GM19240 (cell line): Measurements from ENCODE around the gene ABCA2.
"Not testable (repeated sequence)": the region's sequence is repeated elsewhere in the genome, so short reads cannot be mapped to it uniquely, and the experiment has no call there.

Experiments used
- DNase-seq: peaks from one replicate; pipeline ENCODE4 v3.0.0; 2011; ENCODE audit warnings: low spot score; ENCODE audit not compliant: insufficient read length

The ABCA2 gene

GRCh38 chr9:137063311-137064026 lies 35.4 kb upstream of the ABCA2 start:
- no peak for DNase-seq

GRCh38 chr9:137062798-137063197 lies 34.8 kb upstream of the ABCA2 start:
- DNase-seq: not testable (repeated sequence)

GRCh38 chr9:137062384-137062783 lies 34.3 kb upstream of the ABCA2 start:
- DNase-seq: no peak

DNA sequence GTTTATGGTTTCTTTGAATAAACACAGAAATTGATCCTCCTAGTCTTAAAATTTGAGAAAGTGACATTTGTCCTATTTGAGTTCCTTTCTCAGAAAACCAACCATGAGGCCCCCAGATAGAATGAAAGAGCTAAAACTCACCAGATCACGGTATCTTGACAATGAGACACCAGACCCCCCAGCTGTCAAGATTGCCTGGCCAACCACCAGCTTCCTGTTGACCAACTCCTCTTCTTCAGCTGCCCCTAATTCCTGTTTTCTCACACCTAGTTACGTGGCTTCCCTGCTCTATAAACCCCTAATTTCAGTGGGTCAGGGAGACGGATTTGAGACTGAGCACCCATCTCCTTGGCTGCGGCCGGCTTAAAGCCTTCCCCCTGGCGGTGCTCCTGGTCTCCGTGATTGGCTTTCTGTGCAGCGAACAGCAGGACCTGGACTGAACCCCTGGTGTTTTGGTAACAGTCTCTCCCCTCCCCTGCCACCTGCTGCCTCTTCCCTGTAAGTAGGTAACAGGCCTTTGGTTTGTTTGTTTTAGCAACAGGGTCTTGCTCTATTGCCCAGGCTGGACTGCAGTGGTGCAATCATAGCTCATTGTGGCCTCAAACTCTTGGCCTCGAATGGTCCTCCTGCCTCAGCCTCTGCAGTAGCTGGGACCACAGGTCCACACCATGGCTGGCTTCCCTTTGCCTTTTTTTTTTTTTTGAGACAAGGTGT lies 30.6 kb upstream of the ABCA2 start:
- DNase-seq: no peak

- DNase-seq: no peak
These were observed 29.5 kb upstream of the ABCA2 start for GRCh38 chr9:137057545-137057944.

DNA sequence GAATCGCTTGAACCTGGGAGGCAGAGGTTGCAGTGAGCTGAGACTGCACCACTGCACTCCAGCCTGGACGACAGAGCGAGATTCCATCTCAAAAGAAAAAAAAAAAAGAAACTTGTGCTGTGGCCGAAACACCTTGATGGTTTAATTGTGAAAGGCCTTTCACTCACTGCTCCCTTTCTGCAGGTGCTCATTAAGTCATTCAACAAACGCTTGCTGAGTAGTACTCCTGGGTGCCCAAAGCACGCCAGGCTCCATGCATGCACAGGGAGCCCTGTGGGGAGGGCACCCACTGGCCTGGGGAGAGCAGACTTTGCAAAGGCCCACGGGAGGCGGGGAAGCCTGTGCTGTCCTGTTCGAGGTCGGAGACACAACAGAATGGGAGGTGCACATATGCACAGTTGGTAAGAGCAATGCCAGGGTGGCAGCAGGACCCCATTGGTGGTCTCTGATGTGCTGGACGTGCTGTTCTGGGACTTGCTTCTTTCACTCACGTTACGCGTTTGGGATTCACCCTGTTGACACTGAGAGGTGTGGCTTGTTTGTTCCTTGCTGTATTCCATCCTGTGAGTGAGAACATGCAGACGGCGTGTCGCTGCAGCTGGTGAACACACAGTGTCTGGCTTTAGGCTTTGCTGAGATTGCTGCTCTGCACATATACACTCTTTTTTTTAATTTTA lies 28.8 kb upstream of the ABCA2 start:
- DNase-seq: no peak

DNA sequence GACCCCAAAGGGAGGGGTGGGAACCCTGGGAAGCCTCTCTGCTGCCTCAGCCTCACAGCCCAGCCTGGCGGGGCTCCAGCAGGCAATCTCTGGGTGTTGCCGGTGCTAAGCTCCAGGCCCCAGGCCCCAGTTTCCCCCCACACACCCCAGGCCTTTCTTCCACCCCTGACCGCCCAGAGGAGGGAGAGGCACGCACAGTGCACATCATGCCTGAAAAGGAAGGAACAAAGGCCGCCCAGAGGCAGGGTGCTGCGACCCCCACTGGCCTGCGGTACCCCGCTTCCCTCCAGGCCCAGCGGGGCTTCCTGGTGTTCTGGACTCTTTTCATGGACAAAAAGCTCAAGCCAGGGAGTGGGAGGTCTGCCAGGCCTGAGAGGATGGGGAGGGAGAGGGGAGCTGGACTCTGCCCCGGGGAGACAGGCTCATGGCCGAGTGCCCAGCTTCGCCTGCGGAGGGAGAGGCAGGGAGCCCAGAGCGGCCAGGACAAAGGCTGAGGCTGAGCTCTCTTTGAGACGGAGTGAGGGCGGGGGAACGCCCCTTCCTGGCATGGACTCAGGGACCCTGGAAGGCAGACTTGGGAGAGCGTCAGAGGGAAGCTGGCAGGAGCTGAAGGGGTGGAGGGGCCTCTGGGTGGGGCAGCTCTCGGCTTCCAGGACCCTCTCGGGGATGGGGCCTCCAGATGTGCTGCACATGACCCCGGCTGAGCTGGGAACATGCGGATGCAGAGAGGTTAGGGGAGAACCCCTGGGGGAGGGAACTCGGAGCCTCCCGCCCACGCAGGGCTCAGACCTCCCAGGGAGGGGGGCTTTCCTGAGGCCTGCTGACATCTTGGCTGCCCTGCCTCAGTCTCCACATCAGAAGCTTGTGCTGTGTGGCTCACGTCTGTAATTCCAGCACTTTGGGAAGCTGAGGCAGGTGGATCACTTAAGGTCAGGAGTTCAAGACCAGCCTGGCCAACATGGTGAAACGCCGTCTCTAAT lies 27.6 kb upstream of the ABCA2 start:
- DNase-seq: no peak

DNA sequence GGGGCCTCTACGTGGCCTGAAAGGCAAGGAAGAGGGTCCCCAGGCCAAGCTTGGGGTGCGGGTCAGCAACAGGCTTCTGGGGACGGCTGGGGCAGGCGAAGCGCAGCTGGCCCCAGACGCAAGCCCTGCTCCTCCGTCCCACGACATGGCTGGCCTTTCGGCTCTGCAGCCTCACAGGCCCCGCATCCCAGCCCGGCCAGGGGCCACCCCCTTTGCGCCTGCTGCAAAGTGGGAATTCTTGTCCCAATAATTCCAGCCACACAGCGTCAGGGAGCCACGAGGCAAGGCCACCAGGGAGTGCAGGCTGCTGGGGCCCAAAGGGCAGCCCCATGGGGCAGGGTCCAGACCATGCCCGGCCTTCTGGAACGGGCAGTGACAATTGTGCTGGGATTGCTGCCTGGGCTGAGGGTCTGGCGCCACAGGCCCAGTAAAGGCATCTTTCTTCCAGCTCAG lies 26.9 kb upstream of the ABCA2 start:
- no peak for DNase-seq

DNA sequence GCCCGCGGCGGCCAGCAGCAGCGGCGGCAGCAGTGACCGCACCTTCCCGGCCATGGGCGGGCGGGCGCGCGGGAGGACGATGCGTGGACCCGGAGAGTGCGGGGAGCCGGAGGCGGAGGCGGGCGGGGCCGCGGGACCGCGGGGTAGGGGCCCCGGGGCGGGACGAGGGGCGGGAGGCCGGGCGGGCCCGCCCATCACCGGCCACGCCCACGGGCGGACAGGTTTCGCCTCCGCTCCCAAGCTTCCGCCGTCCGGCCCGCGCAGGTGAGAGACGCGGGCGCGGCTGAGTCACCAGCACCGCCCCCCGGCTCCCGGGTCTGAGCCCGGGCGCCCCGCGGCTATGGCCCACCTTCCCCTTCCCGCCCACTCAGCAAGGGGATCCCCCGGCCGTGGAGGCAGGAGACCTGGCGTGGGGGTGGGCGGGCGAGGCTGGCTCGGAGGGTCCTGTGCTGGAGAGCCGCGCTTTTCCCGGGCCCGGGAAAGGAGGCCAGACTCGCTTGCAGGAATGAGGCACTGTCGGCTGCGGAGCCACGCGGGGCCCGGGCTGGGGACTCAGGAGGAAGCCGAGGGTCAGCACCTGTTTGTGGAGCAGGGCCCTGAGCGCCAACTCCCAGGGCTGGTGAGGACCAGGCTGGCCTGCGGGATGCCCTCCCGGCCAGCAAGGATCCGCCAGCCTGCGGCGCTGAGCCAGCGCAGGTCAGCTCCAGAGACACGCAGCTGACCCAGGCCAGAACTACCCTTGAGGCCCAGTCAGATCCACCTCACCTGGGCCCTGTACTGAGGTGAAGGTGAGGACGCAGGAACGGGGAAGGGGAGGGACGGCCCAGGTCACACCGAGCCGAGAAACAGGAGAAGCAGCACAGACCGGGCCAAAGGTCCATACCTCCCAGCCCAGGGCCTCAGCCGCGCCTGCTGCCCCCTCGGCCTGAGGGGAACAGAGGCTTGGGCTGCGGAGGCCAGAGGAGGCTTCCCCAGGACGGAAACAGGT lies 26.2 kb upstream of the ABCA2 start, which contains the start of gene ENTPD2:
ENTPD2 (minus strand) TSS at position 118 of the 988 bp plus-strand sequence; CDS start at position 54, 64 bp downstream.
- DNase-seq: no peak

- DNase-seq: no peak
These were observed 25.2 kb upstream of the ABCA2 start for GRCh38 chr9:137052998-137053943.

DNA sequence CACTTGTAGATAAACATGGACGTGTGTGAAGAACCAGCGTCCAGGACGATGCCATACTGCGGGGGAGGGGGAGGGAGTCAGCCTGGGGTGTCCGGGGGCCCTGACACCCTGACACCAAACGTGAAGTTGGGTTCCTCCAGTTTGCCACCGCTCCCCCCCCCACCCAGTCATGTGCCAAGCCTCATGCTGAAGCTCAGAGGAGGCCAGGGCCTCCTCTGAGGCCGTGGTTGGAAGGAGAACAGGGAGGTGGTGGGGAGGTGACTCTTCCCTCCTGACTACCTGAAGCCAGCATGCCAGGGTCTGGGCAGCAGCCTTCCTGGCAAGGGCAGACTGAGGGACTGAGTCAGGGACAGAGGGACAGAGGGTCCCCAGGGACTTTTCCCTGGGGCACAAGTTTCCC lies 24.3 kb upstream of the ABCA2 start:
- no peak for DNase-seq

DNA sequence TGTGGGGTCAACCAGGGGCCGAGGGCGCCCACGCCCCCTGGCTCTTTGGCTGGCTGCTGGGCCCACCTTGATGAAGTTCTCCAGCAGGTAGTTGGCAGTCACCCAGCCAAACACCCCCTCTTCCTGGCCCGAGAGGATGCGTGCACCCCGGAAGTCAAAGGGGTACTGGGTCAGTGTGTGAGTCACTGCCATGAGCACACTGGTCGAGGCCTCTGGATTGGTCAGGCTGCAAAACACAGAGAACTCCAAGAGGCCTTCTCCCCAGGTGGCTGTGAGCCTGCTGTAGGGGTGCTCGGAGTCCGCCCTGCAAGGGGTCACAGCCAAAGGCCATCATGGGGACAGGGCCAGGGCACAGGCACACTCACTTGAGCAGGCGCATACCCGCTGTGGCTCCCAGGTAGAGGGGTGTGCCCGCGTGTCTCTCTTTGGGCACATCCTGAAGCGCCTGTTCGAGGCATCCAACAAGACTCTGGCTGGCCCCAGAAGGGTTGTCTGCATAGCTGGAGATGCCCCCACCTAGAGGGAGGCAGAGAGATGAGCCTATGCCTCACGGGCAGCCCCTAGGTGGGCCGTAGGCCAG lies 23.2 kb upstream of the ABCA2 start:
- no peak for DNase-seq

GRCh38 chr9:137050570-137050969 lies 22.5 kb upstream of the ABCA2 start:
- no peak for DNase-seq

DNA sequence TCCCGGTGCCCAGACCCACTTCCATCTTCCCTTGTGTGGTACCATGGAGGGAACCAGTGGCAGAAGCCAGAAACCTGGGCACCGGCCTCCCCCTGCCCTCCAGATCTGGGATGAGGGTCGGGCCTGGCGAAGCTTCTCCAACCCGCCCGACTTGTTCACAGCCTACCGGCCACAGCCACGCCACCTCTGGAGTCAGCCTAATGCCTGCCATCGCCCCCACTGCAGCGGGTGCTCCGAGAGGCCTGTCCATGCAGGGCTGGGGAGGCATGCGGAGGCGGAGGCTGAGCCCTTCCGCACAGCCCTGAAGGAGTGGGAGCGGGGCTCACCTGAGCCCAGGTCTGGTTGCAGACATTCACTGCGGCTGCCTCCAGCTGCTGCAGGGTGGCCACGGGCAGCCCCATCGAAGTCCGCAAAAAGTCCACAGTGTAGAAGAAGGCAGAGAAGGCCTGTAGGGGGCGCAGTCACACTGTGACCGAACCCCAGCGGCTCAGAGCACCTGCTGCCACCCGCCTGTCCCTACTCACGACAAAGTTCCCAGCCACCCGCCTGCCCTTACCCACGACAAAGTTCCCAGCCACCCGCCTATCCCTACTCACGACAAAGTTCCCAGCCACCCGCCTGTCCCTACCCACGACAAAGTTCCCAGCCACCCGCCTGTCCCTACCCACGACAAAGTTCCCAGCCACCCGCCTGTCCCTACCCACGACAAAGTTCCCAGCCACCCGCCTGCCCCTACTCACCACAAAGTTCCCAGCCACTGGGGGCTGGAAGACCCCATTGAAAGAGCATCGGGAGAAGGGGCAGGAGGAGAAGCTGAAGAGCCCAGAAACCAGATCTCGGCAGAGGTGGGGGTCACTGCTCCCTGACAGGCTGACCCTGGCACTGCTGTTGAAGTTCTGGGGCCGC lies 21.8 kb upstream of the ABCA2 start:
- DNase-seq: no peak

DNA sequence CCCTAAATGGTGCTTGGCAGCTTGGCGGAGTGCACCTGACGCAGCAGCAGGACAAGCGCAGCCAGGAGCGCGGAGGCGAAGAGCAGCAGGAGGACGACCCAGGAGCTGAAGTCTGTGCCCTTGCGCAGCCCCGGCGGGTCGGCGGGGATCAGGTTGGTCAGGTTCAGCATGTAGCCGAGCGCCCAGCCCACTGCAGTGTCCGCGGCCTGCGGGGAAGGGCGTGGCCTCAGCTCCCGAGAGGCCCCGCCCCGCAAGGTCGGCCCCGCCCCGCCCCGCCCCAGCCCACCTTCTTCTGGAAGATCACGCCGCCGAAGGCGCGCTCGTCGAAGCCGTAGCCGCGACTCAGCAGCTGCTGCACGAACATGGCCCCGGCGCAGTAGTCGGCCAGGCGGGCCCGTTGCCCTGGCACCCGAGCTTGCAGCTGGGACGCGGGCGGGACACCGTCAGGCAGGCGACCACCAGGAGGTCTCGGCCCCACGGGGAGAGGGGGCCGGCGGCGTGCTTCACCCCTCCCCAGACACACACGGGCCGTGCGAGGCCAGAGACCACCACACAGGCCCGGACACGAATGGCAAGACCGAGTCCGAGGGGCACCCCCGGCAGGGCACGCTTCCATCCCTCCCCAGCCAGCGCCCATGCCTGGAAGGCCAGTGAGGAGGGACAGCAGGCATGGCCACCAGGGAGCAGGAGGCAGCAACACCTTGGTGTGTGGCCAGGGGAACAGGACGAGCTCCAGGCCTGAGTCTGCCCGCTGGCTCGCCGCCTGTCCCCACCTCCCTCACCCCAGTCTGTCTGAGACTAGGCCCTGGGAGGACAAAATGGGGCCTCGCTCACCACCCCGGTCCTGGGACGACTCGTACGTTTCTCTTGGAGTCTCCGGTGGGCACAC lies 20.9 kb upstream of the ABCA2 start:
- no peak for DNase-seq

DNA sequence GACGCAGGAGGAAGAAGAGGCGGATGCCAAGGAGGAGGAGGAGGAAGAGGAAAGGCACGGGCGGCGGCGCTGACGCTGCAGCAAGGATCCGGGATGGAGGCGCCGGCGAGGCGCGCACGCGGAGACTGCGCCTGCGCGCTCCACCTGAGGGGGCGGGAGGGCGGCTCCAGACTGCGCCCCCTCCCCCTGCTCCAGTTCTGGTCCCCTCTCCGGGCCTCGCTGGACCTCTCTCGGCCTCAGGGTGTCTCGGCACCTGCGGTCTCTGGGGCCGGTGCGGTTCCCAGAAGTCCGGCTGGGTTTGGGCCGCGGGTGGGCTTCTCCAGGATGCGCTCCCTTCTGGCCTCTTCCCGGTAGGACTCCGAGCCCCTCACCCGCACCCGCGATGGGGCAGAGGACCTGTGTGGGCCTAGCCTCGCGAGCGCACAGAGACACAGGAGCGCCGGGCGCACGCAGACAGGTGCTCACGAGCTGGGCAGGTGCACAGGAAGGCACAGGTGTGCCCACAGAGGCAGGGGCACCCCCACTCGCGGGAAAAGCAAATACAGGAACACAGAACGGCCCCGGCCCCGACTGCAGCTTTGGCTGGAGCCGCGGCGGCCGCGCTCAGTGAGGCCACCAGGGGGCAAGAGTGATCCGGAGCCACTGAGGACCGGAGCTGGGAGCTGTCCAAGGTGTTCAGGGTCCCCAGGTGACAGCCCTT lies 18.2 kb upstream of the ABCA2 start, which contains the start of gene NPDC1:
NPDC1 (minus strand) TSS at position 90 of the 700 bp plus-strand sequence. CDS start 188 bp downstream, outside the sequence.
- DNase-seq: peak; percentile 99
